ENCODE measurements around the gene PARP6.
A peak's percentile ranks its signal among the peaks of the same experiment; 100 is the strongest.

Gene PARP6

DNA sequence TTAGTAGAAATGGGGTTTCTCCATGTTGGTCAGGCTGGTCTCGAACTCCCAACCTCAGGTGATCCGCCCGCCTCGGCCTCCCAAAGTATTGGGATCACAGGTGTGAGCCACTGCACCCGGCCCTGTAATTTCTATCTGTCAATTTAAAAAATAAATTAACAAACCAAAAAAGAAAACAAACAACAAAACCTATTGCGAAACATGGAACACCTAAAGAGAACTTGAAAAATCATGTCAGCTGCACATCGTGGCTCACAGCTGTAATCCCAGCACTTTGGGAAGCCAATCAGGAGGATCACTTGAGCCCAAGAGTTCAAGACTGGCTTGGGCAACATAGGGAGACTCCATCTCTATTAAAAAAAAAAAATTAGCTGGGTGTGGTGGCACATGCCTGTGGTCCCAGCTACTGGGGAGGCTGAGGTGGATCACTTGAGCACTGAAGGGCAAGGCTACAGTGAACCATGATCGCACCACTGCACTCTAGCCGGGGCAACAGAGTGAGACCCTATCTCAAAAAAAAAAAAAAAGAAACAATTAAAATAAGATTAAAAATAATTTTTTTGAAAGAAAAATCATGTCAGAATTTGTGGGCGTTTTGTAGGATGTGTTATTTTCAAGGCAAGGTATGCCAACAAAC lies 19.6 kb downstream of the PARP6 start:
- Histone ChIP-seq H3K4me1 (ENCODE audit: control insufficient read depth in 1 of 2, insufficient read depth in 1 of 2, low read depth in 1 of 2, low read length in 1 of 2) (no peaks in the 10 kb centered on the region), H3K4me3 (ENCODE audit: low read depth in 1 of 2, low read length in 1 of 2) (no peak overlapping the region), H3K9me3 (no peaks in the 10 kb centered on the region), H3K36me3 (peaks cover 75% of the 10 kb centered on the region), H3K27ac (no peak overlapping the region), H3K27me3 (no peaks in the 10 kb centered on the region)
- TF ChIP-seq CTCF (IDR thresholded peaks at IDR 0.05) = no peak

- H3K36me3 ChIP-seq = peaks cover 50% of the 10 kb centered on the region
- H3K27ac ChIP-seq = peak overlapping the region; percentile 56
Observed at GRCh38 chr15:72249142-72249810, 23.1 kb downstream of the PARP6 start.

GRCh38 chr15:72248514-72248913 lies 23.8 kb downstream of the PARP6 start:
- H3K27ac ChIP-seq = no peak overlapping the region
- H3K27me3 ChIP-seq = no peaks in the 10 kb centered on the region
- H3K9me3 ChIP-seq = no peaks in the 10 kb centered on the region
- H3K4me3 ChIP-seq (ENCODE audit: low read depth in 1 of 2, low read length in 1 of 2) = no peak overlapping the region
- TF ChIP-seq CTCF (IDR thresholded peaks at IDR 0.05) = no peak
- H3K36me3 ChIP-seq = peaks cover 49% of the 10 kb centered on the region
- H3K4me1 ChIP-seq (ENCODE audit: control insufficient read depth in 1 of 2, insufficient read depth in 1 of 2, low read depth in 1 of 2, low read length in 1 of 2) = no peaks in the 10 kb centered on the region

More at GRCh38 chr15:72249142-72249810, 23.1 kb downstream of the PARP6 start:
- no peak for TF ChIP-seq CTCF (IDR thresholded peaks at IDR 0.05)
- H3K4me1 ChIP-seq (ENCODE audit: control insufficient read depth in 1 of 2, insufficient read depth in 1 of 2, low read depth in 1 of 2, low read length in 1 of 2) = no peaks in the 10 kb centered on the region
- no peaks in the 10 kb centered on the region for H3K27me3 ChIP-seq
- no peak overlapping the region for H3K4me3 ChIP-seq (ENCODE audit: low read depth in 1 of 2, low read length in 1 of 2)
- no peaks in the 10 kb centered on the region for H3K9me3 ChIP-seq

DNA sequence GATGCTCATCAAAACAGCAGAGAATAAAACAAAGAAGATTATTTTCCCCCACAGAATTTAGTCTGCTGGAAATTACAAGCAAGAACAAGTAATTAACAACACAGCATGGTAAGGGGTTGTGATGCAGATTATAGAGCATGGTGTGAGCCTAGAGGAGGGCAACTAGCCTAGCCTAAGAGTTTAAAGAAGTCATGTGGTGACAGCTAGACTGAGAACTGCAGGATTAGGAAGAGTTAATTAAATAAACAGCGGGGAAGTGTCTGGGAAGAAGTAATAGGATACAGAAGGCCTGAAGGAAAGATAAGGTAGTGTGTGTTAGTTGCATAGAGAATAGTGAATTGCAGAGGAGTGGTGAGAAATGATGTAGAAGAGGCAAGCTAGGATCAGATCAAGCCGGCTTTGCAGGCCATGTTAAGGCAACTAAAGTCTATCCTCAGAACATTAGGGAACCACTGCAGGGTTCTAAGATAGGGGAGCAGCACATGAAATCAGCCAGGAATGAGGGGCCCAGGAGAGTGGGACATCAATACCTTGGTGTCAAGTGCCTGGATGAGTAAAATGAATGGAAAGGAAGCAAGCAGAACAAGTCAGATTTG lies 29.5 kb downstream of the PARP6 start:
- Histone ChIP-seq H3K27me3 (no peaks in the 10 kb centered on the region), H3K4me1 (ENCODE audit: control insufficient read depth in 1 of 2, insufficient read depth in 1 of 2, low read depth in 1 of 2, low read length in 1 of 2) (peaks cover 3 to 4% of the 10 kb centered on the region in 2 experiments), H3K9me3 (no peaks in the 10 kb centered on the region), H3K4me3 (ENCODE audit: low read depth in 1 of 2, low read length in 1 of 2) (no peak overlapping the region), H3K36me3 (peaks cover 40% of the 10 kb centered on the region), H3K27ac (no peak overlapping the region)
- no peak for TF ChIP-seq CTCF (IDR thresholded peaks at IDR 0.05)

DNA sequence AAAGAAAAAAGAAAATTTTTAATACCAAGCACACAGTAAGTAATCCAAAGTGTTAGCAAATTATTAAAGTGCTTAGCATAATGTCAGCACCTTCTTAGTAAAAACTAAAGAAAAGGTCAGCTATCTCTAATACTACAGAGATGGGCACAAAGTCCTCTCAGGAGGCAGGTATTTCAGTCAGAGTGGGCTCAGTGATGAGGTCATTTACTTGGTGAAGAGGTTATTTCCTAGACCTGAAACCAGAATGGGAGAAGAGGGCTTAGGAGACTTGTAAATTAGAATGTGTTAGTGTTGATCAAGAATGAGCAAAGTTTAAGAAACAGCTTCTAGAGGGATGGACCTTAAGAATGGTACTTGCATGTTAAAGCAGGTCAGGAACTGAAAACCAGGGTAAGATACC lies 32.7 kb downstream of the PARP6 start:
- no peak overlapping the region for H3K4me3 ChIP-seq (ENCODE audit: low read depth in 1 of 2, low read length in 1 of 2)
- H3K27ac ChIP-seq = no peak overlapping the region
- no peaks in the 10 kb centered on the region for H3K9me3 ChIP-seq
- H3K36me3 ChIP-seq = peaks cover 36% of the 10 kb centered on the region
- H3K4me1 ChIP-seq (ENCODE audit: control insufficient read depth in 1 of 2, insufficient read depth in 1 of 2, low read depth in 1 of 2, low read length in 1 of 2) = peaks cover 20 to 22% of the 10 kb centered on the region in 2 experiments
- no peaks in the 10 kb centered on the region for H3K27me3 ChIP-seq
- no peak for TF ChIP-seq CTCF (IDR thresholded peaks at IDR 0.05)

Measured in neutrophil (primary cell).